Activated CD8-positive, alpha-beta memory T cell treated with anti-CD3 and anti-CD28 coated beads, Interleukin-2, amount 10 ng/mL, durations not matched to agents 7 days and 5 days (primary cell): ENCODE measurements around the gene CHD2. TPM values are rescaled to one million over a fixed set of nuclear protein-coding genes. Genes with fewer than 3 reads are reported as not detected.

ENCODE experiments used
- ATAC-seq: fragments of 150-1000 bp; cut with Tn5 transposase; one replicate; pipeline ENCODE4 v1.10.0; 2021; ENCODE audit warnings: moderate library complexity
- CTCF ChIA-PET: fragments of 350-600 bp; sonication (Branson Sonifier 250); formaldehyde crosslinking; loops from one replicate; lab custom pipeline; 2021; ENCODE audit warnings: antibody characterized with exemption; lab: Charles Lee
- DNase-seq: peaks from one replicate; pipeline ENCODE4 v3.0.0-alpha.2; 2020
- H3K27ac Mint-ChIP-seq: one replicate; pipeline ENCODE4 v1.8.0; 2021; ENCODE audit warnings: mild to moderate bottlenecking, mixed read lengths
- H3K27me3 Mint-ChIP-seq: one replicate; pipeline ENCODE4 v1.8.0; 2021; ENCODE audit warnings: mixed read lengths
- H3K36me3 Mint-ChIP-seq: one replicate; pipeline ENCODE4 v1.8.0; 2021; ENCODE audit warnings: mild to moderate bottlenecking, mixed read lengths
- H3K4me1 Mint-ChIP-seq: one replicate; pipeline ENCODE4 v1.8.0; 2021; ENCODE audit warnings: mixed read lengths
- H3K4me3 Mint-ChIP-seq: one replicate; pipeline ENCODE4 v1.8.0; 2021; ENCODE audit warnings: mild to moderate bottlenecking, moderate library complexity, mixed read lengths
- H3K9me3 Mint-ChIP-seq: one replicate; pipeline ENCODE4 v1.8.0; 2022; ENCODE audit warnings: low read depth, mixed read lengths
- total RNA-seq, 2 experiments: library from RNA; stranded (reverse); gene quantifications; one replicate each; pipeline ENCODE4 v1.2.3, GENCODE V29; 2021

Gene CHD2
- total RNA-seq, 2 experiments from 2014 or later, result 121 to 151 TPM

DNA sequence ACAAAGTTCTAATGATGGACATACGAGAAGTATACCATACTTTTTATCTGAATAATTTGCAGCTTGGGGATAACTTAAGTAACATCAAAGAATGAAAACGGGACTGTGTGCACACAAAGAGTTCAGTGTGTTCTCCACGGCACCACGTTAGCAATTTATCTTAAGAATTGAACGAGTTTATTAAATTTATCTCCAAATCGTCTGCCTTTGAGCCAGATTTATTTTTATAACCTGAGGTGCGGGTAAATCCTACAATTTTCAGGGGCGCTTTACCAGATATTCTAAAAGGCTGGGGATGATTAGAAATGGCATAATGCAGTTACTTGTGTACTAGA, 3.5 kb downstream of the CHD2 start:
- Mint-ChIP-seq H3K9me3 (no peaks in the 10 kb centered on the region), H3K36me3 (peaks cover 60% of the 10 kb centered on the region), H3K4me1 (peaks cover 51% of the 10 kb centered on the region), H3K4me3 (peak overlapping the region; percentile 79), H3K27ac (peak overlapping the region; percentile 99), H3K27me3 (no peaks in the 10 kb centered on the region)
- CTCF ChIA-PET, result interaction anchor here (2.3 to 6.6 kb wide), 3 partner anchors 13 to 94 kb away, joined by 14 to 65 read pairs (median 61); no protein-coding TSS in a partner anchor
- DNase-seq (no peak), ATAC-seq (no peak)

GRCh38 chr15:92903966-92904721, 4.0 kb downstream of the CHD2 start:
- Mint-ChIP-seq H3K27me3 (no peaks in the 10 kb centered on the region), H3K4me1 (peaks cover 51% of the 10 kb centered on the region), H3K4me3 (peak overlapping the region; percentile 79), H3K36me3 (peaks cover 58% of the 10 kb centered on the region), H3K9me3 (no peaks in the 10 kb centered on the region), H3K27ac (peak overlapping the region; percentile 99)
- DNase-seq (peak; percentile 100), ATAC-seq (peak; percentile 87)
- CTCF ChIA-PET, result interaction anchor here (2.3 to 6.6 kb wide), 3 partner anchors 12 to 95 kb away, joined by 14 to 65 read pairs (median 61); no protein-coding TSS in a partner anchor

DNA sequence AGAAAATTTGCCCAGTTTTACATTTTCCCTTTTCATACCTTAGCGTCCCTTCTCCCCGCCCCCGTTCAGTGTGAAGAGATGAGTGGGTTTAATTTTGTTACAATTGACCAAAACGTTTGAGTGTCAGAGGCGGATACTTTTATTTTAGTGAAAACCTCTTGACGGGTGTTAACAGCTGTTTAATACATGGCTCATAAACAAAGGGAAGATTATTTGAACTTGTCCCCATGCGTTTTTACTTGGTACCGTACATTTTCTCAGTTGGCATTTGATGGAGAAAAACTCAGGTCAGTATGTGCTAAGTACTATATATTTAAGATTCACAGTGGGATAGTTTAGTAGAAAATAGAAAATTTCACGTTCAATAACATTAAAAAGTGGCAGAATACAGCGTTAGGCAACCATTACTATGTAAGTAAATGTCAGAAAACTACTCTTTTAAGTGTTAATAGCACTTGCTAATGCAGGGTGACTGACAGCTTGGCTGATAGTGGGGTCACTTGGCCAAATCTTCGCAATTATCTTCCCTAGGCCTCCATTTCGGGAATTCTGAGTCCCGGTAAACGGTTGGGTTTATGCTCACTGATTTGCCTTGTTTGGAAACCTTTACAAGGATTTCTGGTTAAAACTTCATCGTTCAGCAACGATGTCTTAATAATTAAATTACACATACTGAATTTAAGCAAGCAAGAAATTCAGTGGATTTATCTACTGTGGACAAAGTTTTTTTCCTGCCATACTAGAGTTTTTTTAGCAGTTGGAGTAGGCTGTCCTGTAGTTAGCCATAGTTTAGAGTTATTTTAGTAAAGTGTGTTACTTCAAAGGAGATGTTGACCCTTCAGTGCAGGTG, 4.8 kb downstream of the CHD2 start:
- Mint-ChIP-seq H3K9me3 (no peaks in the 10 kb centered on the region), H3K4me3 (peak overlapping the region; percentile 79), H3K27me3 (no peaks in the 10 kb centered on the region), H3K27ac (peak overlapping the region; percentile 99), H3K4me1 (peaks cover 53% of the 10 kb centered on the region), H3K36me3 (peaks cover 60% of the 10 kb centered on the region)
- ATAC-seq (no peak), DNase-seq (no peak)
- CTCF ChIA-PET, result interaction anchor here (2.3 to 6.6 kb wide), 3 partner anchors 11 to 95 kb away, joined by 14 to 61 read pairs (median 15); no protein-coding TSS in a partner anchor

DNA sequence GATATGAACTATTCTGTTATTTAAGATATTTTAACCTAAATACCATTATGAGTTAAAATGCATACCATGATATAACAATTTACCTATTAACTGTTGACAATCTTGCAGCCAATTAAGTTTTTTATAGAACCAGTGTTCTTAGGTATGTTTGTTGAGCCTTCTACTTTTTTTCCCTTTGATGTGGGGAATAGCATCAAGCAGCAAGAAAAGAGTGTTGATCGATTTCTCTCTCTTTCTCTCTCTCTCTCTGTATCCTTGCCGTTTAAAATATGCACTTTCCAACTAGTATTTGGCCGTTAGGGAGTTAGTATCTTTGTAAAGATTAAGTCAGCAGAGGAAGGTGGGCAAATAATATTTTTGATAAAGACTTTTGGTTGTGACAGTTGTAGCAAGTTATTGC, 5.9 kb downstream of the CHD2 start:
- ATAC-seq (no peak), DNase-seq (no peak)

DNA sequence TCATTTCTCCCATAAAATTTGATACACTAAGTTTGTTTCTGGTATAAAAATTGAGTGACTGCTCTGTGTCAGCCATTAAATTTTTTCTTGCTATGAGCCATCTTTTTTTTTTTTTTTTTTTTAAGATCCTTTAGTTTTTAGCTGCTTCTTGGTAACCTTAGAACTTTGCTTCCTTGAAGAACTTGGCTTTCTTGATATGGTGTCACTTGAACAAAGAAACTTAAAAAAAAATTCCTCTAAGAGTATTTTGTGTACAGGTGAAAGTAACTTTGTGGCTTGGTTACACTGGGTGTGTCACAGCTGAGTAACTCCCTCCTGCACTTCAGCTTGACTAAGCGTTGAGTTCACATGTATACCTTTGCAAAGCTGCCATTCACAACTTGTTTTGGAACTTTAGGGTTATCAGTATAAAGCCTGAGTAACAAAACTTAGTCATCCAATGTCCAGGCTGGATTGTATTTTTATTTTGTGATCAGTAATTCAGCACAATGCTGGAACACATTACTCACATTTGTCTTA, 6.5 kb downstream of the CHD2 start:
- Mint-ChIP-seq H3K27me3 (no peaks in the 10 kb centered on the region), H3K4me3 (peak overlapping the region; percentile 79), H3K27ac (peak overlapping the region; percentile 99), H3K36me3 (peaks cover 63% of the 10 kb centered on the region), H3K9me3 (no peaks in the 10 kb centered on the region), H3K4me1 (peaks cover 66% of the 10 kb centered on the region)
- CTCF ChIA-PET, result interaction anchor here (0.7 to 3.7 kb wide), 8 partner anchors 9 to 1401 kb away, joined by 3 to 39 read pairs (median 14); no protein-coding TSS in a partner anchor
- DNase-seq (peak; percentile 74), ATAC-seq (peak; percentile 46)

More for the DNA sequence above, 5.9 kb downstream of the CHD2 start:
- CTCF ChIA-PET, result interaction anchor here (0.9 to 6.6 kb wide), 5 partner anchors 10 to 97 kb away, joined by 3 to 61 read pairs (median 23); no protein-coding TSS in a partner anchor
- H3K4me3 Mint-ChIP-seq, result peak overlapping the region; percentile 79
- peak overlapping the region; percentile 99 for H3K27ac Mint-ChIP-seq
- H3K27me3 Mint-ChIP-seq, result no peaks in the 10 kb centered on the region
- no peaks in the 10 kb centered on the region for H3K9me3 Mint-ChIP-seq
- peaks cover 62% of the 10 kb centered on the region for H3K36me3 Mint-ChIP-seq
- peaks cover 60% of the 10 kb centered on the region for H3K4me1 Mint-ChIP-seq

- CTCF ChIA-PET, result interaction anchor here (0.7 to 3.7 kb wide), 11 partner anchors 7 to 1400 kb away, joined by 3 to 39 read pairs (median 7); partner anchors contain the start of gene CHD2
- H3K9me3 Mint-ChIP-seq, result no peaks in the 10 kb centered on the region
- ATAC-seq, result no peak
Observed at GRCh38 chr15:92907229-92907628, 7.1 kb downstream of the CHD2 start.

GRCh38 chr15:92907896-92908712, 8.0 kb downstream of the CHD2 start:
- Mint-ChIP-seq H3K4me1 (peaks cover 77% of the 10 kb centered on the region), H3K36me3 (peaks cover 60% of the 10 kb centered on the region), H3K4me3 (peak overlapping the region; percentile 79), H3K27me3 (no peaks in the 10 kb centered on the region), H3K9me3 (no peaks in the 10 kb centered on the region), H3K27ac (peak overlapping the region; percentile 99)
- ATAC-seq, result no peak
- CTCF ChIA-PET, result interaction anchor here (0.7 to 3.7 kb wide), 13 partner anchors 8 to 111 kb away, joined by 3 to 39 read pairs (median 5); partner anchors contain the start of gene CHD2
- no peak for DNase-seq

More at GRCh38 chr15:92907229-92907628, 7.1 kb downstream of the CHD2 start:
- DNase-seq, result no peak
- Mint-ChIP-seq H3K27ac (peak overlapping the region; percentile 99), H3K4me1 (peaks cover 72% of the 10 kb centered on the region), H3K36me3 (peaks cover 66% of the 10 kb centered on the region), H3K4me3 (peak overlapping the region; percentile 79), H3K27me3 (no peaks in the 10 kb centered on the region)

- Mint-ChIP-seq H3K36me3 (peaks cover 56% of the 10 kb centered on the region), H3K9me3 (no peaks in the 10 kb centered on the region), H3K27ac (peak overlapping the region; percentile 99), H3K4me3 (peak overlapping the region; percentile 79), H3K27me3 (no peaks in the 10 kb centered on the region), H3K4me1 (peaks cover 82% of the 10 kb centered on the region)
- no peak for ATAC-seq
- CTCF ChIA-PET, result interaction anchor here (0.7 to 3.7 kb wide), 11 partner anchors 7 to 111 kb away, joined by 3 to 39 read pairs (median 5); partner anchors contain the start of gene CHD2
- no peak for DNase-seq
Observed at GRCh38 chr15:92908713-92909057, 8.6 kb downstream of the CHD2 start.

DNA sequence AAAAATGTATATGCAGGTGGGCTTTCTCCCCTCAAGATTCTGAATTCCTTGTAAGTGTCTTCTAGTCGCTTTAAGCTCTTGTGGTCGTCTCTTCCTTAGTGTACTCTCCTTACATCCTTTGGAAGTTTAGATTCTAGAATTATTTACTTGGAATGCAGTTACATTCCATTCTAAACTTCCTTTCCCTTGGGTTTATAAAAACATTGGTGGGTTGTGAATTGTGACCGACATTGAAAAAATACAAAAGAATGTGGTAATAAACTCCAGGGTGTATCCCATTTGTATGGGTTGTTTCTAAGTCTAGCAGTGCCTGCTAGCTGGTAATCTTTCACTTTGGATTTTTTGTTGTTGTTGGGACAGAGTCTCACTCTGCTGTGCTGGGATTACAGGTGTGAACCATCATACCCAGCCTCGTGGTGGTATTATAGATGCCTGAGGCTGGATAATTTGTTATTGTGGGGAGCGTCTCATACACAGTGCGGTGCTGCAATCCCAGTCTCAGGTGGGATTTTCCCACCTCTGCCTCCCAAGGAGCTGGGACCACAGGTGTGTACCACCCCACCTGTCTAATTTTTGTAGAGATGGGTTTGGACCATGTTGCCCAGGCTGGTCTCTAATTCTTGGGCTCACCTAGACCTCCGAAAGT, 9.1 kb downstream of the CHD2 start:
- Mint-ChIP-seq H3K4me1 (peaks cover 88% of the 10 kb centered on the region), H3K4me3 (no peak overlapping the region), H3K27me3 (no peaks in the 10 kb centered on the region), H3K9me3 (no peaks in the 10 kb centered on the region), H3K36me3 (peaks cover 52% of the 10 kb centered on the region), H3K27ac (peak overlapping the region; percentile 61)
- no peak for ATAC-seq
- DNase-seq, result no peak
- CTCF ChIA-PET, result interaction anchor here (1.8 to 3.7 kb wide), 5 partner anchors 9 to 112 kb away, joined by 5 to 39 read pairs (median 12); partner anchors contain the start of gene CHD2

DNA sequence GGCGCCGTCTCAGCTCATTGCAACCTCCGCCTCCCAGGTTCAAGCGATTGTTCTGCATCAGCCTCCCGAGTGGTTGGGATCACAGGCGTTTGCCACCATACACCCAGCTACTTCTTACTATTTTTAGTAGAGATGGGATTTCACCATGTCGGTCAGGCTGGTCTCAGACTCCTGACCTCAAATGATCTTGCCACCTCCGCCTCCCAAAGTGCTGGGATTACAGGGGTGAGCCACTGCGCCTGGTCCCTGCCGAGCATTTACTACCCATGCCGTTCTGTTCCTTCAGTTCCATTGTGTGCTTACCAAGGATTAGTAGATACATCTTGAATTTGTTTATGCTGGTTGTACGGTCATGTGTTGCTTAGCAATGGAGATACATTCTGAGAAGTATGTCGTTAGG, 10.3 kb downstream of the CHD2 start:
- Mint-ChIP-seq H3K4me1 (peaks cover 92% of the 10 kb centered on the region), H3K4me3 (no peak overlapping the region), H3K27me3 (no peaks in the 10 kb centered on the region), H3K9me3 (no peaks in the 10 kb centered on the region), H3K27ac (peak overlapping the region; percentile 42), H3K36me3 (peaks cover 50% of the 10 kb centered on the region)
- CTCF ChIA-PET, result no interaction called here
- no peak for DNase-seq
- no peak for ATAC-seq

DNA sequence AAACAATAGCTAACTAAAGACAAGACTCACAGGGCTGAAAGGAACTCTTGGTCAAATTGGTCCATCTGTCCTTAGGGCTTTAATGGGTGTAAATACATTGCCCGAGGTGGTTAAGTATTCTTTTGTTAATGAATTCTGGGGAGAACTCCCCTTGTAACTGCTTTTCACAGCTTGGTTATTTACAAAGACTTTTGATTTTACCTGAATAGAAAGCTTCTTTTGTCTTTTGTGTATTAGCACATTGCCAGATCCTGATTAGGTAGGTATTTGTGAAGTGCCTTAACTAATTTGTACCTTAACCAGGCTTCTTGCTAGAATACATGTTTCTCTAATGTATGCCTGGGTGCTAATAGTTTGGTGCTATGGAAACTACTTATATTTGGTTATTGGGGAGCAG, 14.0 kb downstream of the CHD2 start:
- DNase-seq (no peak), ATAC-seq (no peak)
- H3K36me3 Mint-ChIP-seq, result peaks cover 51% of the 10 kb centered on the region
- no peaks in the 10 kb centered on the region for H3K9me3 Mint-ChIP-seq
- CTCF ChIA-PET, result interaction anchor here (0.9 to 11.8 kb wide), 9 partner anchors 7 to 117 kb away, joined by 3 to 147 read pairs (median 9); partner anchors contain the start of gene CHD2
- H3K27me3 Mint-ChIP-seq, result no peaks in the 10 kb centered on the region
- peaks cover 81% of the 10 kb centered on the region for H3K4me1 Mint-ChIP-seq
- H3K4me3 Mint-ChIP-seq, result peak overlapping the region; percentile 74
- H3K27ac Mint-ChIP-seq, result peak overlapping the region; percentile 90
